ENCODE results near the gene SLC24A3.

GRCh38 chr20:19750907-19751636 is 538.6 kb downstream of the SLC24A3 start:
- no peak for TF ChIP-seq L3MBTL2 (conservative IDR thresholded peaks at IDR 0.05)
- TF ChIP-seq FOXM1 (IDR thresholded peaks at IDR 0.05; ENCODE audit: borderline replicate concordance): no peak
- TF ChIP-seq SP1 (IDR thresholded peaks at IDR 0.05): no peak
- TF ChIP-seq FOXA1 (IDR thresholded peaks at IDR 0.05): no peak
- TF ChIP-seq BHLHE40 (IDR thresholded peaks at IDR 0.05; ENCODE audit: borderline replicate concordance): no peak
- no peak for TF ChIP-seq FOXK2 (IDR thresholded peaks at IDR 0.05)
- TF ChIP-seq PKNOX1 (IDR thresholded peaks at IDR 0.05): no peak
- TF ChIP-seq LEF1 (IDR thresholded peaks at IDR 0.05; ENCODE audit: borderline replicate concordance): no peak
- TF ChIP-seq HDGF (IDR thresholded peaks at IDR 0.05; ENCODE audit: borderline replicate concordance): no peak
- TF ChIP-seq ARNT (IDR thresholded peaks at IDR 0.05): no peak
